Eye (tissue), 1 donor: ENCODE results near the gene AGPAT4.

Source experiments
- DNase-seq: peaks from one replicate; pipeline ENCODE4 v3.0.0-alpha.2; 2015

Gene AGPAT4

DNA sequence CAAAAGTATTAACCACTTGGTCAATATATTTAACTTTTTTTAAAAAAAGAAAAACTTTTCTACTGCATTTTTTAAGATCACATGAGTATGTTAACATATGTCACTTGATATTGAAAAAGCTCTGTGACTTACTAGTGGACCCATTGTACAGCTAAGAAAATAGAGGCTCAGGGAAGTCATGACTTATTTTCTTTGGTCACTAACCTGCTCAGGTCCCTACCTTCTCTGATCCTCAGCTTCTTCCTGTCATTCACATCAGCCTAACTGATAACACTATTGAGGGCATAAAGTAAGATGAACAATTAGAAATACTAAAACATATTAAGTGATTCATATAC lies 19.8 kb downstream of the AGPAT4 start:
- no peak for DNase-seq

DNA sequence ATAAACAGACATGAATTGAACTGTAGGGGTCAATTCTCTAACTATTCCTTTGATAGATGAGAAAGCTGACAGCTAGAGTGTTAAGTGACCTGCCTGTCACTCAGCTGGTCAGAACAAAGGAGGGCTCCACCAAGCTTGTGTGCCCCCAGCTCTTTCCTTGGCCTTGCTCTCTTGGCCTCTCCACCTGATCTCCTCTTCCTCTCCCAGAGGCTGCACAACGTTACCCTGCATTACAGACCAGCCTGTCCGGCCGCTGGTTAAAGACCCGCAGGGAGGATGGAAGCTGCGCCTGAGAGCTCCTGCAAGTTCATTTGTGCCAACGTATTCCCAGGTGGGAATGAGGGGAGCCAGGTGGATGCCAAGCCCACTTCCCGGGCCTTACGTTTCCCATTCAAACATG lies 22.5 kb downstream of the AGPAT4 start:
- DNase-seq: peak; percentile 44

DNA sequence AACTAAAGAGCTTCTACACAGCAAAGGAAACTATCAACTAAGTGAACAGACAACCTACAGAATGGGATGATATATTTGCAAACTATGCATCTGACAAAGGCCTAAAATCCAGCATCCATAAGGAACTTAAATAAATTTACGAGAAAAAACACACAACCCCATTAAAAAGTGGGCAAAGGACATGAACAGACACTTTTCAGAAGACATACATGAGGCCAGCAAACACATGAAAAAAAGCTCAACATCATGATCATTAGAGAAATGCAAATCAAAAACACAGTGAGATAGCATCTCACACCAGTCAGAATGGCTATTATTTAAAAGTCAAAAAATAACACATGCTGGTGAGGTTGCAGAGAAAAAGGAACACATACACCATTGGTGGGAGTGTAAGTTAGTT lies 24.5 kb downstream of the AGPAT4 start:
- DNase-seq: no peak

DNA sequence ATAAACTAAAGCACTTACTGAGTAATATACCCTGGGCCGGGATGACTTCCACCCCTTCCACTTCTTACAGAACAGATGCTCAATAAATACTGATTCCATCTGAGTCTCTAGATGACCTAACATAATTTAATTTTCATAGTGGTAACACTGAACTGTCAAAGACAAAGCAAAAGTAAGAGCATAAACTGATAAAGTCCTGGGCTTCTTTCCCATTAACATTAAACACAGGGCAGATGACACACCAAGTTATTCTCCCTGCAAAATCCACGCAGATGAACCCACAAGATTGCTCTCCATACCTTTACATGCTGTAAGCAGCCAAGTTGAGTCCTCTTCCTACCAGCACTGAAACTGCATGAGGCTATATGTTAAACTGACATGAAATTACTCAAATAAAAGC lies 27.1 kb downstream of the AGPAT4 start:
- DNase-seq: no peak

DNA sequence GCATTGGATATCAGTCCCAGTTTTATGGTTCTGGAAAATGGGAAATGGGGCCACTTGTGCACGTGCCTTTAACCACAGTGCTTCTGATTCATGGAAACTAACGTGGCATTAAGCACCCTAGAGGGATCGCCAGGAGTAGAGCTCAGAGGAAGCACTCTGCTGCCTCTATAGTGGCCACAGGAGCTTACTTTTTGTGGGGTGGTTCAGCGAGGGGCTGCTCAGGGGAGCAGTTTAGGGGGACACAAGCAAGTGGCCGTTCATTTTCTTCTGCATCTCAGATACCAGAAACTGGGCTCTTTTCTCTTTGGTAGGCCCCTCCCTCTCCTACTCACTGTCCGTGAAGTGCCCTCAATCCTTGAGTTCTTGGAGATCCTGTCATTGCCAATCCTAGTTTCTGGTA lies 28.5 kb downstream of the AGPAT4 start:
- no peak for DNase-seq

DNA sequence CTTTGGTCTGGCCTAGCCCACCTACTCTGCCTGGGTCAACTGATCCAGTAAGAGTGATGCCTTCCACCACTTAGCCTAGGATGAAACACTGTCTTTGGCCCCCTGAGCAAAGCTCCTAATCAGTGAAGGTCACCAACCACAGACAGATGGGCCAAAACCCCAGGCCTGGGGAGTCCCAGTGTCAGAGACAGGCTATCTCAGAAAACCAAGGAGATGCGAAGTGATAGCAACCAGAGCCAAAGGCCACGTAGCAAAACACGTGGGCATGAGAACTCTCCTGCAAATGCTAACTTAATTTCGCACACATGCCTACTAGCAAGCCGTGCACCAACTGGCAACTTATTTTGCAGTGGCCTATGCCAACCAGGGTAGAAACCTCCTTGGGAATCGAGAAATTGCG lies 29.1 kb downstream of the AGPAT4 start:
- no peak for DNase-seq

DNA sequence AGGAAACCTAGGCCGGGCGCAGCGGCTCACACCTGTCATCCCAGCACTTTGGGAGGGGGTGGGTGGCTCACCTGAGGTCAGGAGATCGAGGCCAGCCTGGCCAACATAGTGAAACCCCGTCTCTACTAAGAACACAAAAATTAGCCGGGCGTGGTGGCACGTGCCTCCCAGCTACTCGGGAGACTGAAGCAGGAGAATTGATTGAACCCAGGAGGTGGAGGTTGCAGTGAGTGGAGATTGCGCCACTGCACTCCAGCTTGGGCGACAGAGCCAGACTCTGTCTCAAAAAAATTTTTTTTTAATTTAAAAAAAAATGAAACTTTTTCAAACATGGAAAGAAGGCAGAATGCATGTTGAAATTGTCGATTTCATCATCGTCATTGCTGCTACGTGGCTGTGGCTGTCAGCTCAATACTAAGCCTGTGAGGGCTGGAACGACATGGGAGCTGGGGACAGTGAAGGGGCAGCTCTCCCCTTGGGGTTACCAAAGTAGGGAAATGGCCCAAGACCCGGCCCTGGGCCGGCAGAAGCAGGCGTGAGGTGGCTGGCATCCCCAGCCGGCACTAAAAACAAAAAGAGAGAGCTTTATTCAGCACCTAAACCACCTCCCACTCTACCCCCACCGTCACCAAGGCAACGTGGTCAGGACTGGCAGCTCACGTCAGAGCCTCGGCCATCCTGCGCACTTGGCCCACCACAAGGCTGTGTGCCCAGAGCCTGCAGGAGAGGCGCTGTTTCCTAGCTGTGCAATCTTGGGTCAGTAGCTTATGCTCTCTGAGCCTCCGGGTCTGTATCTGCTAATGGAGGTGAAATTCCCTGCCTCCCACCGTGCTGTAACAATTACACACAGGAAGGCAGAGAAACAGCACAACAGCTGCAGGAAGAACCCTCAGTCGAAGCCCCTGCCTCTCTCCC lies 30.8 kb downstream of the AGPAT4 start:
- no peak for DNase-seq

DNA sequence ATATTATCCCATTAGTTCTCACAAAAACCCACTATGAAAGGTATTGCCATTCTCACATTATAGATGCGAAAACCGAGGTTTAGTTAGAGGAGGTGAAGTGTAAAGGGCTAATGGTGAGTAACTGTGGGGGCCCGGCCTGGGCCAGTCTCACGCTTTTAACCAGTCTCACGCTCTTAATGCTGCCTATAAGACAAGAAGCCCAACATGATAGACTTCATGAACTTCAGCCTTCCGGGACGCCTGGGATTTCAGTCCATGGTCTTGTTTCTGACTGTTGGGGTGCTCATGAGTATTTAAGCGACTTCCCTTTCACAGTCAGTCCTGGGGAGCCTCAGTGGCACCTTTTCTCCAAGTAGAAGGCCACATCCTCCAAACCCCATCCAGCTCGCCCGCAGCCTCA lies 31.7 kb downstream of the AGPAT4 start:
- DNase-seq: no peak

DNA sequence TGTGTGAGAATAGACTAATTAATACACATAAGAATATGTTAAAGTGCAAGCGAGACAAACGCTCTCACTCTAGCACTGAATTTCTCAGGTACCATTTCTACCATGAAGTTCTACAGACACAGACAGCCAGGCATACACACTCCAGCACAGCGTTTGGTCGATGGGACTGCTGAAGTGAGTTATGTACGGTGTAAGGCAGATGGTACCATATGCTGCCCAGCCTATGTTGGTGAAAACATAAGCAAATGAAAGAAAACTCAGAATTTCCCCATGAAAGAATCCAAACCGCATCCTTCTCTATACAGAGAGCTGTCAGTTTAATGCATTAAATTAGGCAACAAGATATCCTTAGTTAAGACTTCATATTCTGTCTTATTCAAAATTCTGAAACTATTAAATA lies 34.9 kb downstream of the AGPAT4 start:
- no peak for DNase-seq

DNA sequence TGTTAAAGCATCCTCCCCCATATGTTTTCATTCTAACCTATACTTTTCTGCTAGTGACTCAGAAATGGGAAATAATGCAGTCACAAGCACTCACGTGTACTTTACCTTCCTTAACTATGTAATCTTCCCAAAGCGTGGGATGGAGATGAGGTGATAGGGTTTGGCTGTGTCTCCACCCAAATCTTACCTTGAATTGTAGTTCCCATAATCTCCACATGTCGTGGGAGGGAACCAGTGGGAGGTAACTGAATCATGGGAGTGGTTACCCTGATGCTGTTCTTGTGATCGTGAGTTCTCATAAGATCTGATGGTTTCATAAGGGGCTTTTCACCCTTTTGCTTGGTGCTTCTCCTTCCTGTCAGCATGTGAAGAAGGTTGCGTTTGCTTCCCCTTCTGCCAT lies 35.4 kb downstream of the AGPAT4 start:
- no peak for DNase-seq

DNA sequence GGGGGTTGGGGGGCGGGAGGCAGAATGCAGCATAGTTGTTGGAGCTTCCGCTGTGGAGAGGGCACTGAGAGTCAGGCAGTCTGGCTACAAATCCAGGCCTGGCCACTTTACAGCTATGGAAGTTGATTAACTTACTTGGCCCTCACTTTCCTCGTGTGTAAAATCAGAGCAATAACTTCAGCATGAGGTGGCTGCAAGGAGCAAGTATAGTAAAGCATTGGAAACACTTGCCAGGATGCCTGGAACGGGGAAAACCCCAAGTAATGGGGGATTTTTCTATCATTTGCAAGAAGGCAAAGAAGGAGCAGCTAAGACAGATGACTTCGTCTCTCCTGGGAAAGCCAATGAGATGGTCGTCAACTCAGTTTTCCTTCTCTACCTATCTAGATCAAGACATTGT lies 35.8 kb downstream of the AGPAT4 start:
- DNase-seq: no peak

DNA sequence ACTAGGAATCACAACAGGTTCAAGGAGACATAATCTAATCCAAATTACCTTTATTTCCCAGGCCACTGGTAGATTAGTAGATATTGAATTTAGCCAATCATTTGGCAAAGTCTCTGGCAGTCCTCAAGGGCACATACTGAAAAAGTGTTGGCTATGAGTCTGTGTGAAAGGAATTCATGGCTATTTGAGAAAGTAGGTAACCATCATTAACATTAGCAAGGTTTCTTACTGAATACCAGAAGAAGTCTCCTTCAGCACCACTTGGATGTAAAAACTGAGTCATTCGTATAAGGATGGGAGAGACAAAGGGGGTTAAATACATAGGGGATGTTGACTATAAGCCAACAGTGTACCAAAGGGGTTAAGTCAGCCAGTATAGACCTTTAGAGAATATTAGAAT lies 36.7 kb downstream of the AGPAT4 start:
- no peak for DNase-seq

DNA sequence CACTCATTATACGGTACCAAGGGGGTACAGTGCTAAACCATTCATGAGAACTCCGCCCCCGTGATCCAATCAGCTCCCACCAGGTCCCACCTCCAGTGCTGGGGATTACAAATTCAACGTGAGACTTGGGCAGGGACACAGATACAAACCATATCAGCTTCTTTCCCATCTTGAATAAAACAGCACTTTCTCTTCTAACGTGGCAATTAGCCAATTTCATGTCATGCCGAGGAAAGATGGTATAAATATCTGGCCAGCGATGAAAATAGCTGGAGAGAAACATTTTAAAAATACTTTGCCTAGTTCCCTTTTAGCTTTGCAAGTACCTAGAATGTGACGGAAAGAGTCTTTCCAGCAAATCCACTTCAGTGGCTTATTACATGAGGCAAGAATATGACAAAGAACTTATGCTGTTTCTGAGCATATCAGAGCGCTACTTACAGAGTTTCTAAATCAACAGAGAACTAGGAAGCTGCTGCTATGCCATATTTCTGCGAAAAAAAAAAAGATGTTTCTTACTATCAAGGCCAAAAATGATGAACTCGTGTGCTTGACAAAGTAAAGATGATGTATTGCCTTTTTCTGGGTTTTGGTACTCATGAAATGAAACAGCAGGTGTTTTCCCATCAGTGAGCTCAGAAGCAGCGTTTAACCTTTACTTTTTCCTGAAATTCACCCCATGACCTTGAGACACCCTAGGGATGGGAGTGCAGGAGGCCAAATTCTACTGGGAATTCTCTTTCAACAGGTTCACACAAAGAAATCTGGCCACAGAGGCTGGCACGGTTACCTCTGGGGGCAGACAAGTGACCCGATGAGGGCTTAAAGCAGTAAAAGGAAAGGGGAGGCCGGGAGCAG lies 37.9 kb downstream of the AGPAT4 start:
- no peak for DNase-seq

DNA sequence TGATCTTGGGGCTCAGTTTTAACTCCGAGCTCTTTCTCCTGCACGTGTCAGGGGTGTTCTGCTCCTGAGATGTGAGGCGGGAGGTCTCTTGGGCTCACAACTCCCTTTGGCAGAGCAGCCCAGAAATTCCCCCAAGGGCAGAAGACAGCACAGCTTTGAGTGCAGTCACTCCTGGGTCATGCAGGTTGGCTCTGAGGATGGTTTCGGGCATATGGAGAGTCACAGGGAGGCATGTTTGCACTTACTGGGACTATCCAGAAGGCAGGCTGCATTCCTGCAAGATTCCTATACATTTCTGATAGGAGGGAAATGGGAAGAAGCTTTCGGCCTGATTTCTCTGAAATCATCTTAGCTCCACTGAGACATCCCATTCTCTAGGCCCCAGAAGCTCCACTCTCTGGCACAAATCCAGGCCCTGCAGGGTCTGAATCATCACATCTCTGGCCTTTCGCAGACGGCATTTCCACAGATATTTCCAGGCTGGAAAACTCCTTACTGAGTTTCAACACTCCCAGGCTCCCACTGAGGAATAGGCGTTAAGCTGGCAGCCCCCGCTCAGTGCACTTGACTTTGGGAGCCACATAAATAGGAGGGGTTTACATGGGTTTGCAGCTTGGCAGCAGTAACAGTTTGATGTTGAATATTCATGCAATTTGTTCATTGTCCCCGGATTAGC lies 39.7 kb downstream of the AGPAT4 start:
- DNase-seq: no peak

DNA sequence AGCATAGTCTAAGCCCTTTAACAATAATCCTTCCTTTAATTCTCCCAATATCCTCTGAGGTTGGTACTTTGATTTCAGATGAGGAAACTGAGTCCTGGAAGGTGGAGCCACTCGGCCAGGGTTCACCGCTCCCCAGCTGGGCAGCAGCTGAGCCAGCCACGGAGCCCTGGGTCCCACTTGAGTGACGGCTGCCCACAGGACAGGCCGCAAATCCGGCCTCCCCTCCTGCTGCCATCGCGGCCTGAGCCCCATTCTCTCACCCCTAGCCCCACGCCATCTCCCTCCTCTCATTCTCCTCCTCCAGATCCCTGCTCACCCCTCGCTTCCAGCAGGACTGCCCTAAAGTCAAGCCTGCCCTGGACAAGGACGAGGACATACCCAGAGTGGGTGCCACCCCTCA lies 41.4 kb downstream of the AGPAT4 start:
- no peak for DNase-seq

DNA sequence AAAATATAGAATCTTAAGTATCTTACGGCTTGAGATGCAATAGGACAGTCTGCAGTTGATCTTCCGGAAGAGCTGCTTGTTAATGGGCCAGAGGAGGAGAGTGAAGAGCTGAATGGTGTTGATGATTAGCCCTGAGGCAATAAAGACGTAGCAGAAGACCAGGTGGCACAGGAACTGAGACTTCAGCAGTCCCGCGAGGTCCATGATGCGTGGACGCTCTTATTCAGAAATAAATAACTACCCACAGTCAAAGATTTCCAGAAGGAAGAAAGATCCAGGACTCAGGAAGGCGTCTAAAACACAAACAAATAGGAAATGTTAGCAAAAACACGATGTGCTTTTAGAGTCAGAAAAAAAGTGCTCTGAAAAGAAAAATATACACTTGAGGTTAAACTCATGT lies 41.9 kb downstream of the AGPAT4 start:
- no peak for DNase-seq

DNA sequence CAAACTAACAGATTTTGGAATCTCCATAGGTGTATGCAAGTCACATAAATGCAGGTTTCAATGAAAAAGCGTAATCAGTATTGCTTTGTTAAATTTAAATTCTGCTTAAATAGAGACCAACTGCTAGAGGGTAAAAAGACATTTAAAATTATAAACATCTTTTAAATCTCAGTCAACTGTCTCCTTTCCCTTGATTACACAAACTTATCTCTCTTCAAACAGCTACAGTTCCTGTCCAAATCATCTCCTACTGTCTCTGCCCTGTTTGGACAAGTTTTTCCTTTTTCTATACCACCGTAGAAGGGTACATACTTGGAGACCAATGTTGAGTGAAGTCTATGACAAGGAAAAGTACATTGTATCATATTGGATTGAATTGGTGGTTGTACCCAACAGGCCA lies 43.5 kb downstream of the AGPAT4 start:
- no peak for DNase-seq

DNA sequence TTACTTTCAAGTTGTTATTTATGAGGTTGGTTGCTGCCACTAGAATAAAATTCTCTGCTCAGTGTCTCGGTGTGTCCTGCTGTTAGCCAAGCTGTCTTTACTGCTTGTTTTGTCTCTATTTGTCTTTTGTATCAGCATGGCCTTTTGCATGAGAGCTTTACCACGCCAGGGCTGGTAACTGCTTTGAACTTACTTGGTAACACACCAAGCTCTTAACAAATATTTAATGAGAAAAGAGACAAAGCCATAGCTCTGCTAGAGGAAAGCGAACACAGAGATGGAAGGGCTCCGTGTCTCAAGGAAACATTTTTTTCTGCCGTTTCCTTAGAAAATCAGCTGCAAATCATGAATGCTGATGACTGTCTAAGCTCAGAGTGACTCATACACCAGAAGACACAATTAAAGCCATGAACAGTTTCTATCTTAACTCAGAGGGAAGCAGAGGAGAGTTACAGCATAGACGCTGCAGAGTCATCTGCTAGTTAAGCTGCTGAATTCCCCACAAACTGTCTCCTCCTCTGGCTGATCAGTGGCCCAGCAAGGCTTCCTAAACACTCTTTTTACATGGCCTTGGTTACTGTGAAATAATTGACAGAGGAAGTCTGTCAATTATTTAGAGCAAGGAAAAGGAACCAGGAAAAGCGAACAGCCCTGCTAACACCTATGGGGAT lies 44.8 kb downstream of the AGPAT4 start:
- DNase-seq: peak; percentile 49

DNA sequence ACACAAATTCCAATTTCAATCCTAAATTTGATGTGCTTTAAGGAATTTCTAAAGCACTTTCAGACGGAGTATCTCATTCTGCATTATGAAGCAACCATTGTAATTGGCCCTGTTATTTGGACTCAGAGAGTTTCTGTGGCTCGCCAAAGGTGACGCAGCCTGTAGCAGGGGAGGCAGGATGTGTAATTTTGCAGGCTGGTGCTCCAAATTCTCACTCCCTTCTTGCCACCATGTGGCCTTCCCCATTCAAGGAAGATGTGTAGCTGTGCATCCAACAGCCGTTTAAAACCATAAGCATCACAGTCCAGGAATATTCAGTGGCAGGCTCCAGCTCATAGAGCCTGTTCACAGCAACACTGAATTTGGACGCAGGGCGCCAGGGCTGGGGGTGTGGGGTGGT lies 45.8 kb downstream of the AGPAT4 start:
- DNase-seq: no peak

DNA sequence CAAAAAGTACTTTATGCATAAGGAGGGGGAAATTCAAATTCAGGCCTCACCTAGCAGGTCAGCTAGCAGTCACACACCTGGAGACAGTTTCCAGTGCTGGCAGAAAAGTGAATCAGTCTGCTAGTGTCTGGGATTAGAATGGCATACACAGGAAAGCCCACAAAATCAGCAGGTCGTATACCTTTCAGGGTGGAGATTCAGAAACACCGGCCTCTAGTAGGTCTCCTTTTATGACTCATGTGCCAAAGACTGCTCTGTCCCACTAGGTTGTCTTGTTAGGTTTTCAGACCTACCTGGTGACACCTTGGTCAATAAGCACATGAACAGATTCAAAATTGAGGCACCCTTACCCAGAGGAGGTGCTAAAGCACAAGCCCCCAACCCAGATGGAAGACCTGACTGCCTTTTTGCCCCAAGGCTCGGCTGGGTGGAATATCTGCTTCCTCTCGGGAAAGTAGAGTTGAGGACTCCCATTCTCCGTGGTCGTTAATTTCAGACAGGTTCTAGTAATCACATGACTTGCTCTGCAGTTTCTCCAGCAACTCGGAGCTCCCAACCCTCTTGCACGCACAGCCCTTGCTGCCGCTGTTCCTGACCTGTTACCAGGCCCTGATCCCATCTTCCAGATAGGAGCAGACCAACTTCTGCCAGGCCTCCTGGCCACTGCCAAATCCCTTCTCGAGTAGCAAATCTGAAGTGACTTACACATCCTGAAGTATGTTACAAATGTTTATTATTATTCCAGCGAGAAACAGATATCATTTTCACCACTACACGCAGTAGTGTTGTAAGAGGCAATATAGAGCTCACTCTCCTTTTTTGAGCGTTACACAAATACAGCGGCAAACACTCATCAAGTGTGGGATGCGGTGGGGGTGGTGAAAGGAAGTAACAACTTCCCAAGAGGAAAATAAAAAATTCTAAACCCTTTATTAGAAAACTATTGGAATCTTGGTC lies 46.6 kb downstream of the AGPAT4 start:
- DNase-seq: no peak

DNA sequence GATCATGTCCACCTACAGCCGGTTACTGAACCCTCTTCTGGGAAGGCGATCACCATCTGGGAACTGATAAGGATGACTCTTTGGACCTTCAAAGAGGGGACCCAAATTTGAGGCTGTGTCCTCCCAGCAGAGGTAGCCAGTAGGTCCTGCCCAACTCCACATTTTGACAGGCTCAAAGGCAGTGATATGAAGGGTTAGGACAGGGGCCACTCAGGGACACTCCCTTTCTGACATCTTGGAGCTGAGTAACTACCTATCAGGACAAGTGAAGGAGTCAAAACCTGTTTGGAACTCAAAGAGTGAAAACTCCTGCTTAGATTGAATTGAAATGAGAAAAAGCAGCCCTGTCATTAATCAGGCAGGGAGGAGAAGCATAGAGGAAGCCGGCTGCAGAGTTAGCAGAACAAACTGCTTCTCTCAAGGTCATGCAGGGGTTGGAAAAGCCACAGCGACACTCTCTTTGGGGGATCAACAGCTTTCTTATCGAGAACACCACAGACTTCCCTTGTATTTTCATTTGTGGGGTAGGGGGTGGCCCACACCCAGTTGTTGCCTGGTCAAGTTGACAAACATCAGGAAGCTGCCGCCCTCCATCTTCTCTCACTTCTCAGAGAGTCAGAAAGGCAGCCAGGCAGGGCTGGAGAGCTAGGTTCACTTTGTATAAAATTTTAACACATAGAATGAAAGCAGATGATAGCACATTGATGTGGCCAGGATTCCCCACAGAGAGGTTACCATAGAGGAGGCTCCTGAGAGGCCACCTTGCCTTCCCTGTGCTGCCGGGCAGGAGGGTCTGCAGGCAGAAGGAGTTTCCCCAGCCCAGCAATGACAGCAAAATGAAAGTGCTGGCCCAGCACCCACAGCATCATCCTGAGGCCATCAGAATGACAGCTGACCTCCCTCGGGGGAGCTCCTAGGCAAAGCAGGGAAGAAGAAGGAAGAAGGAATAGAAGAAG lies 47.6 kb downstream of the AGPAT4 start:
- peak; percentile 32 for DNase-seq
